CD14-positive monocyte (primary cell): ENCODE data around the gene UGT2B7. TPM values are rescaled to one million over a fixed set of nuclear protein-coding genes. Genes with fewer than 3 reads are reported as not detected.
"Not testable (repeated sequence)": the region's sequence is repeated elsewhere in the genome, so short reads cannot be mapped to it uniquely, and the experiment has no call there.

Source experiments
- DNase-seq, 3 donors: peaks; one replicate each; pipeline ENCODE4 v3.0.0-alpha.2; 2011 to 2022
- H2AFZ ChIP-seq: 2 replicates; pipeline ENCODE4 v1.6.0; 2012; ENCODE audit warnings: mild to moderate bottlenecking, low read depth, low read length, inconsistent platforms; ENCODE audit not compliant: insufficient read depth, poor library complexity, severe bottlenecking
- H3K27ac ChIP-seq, 2 donors: 1 replicate in 1 of 2; 2 replicates in 1 of 2; pipeline ENCODE4 v1.5.1; 2012 to 2013; ENCODE audit warnings: low read length in 2 of 2, control low read depth in 1 of 2, inconsistent platforms in 1 of 2, low read depth in 1 of 2, mild to moderate bottlenecking in 1 of 2
- H3K27me3 ChIP-seq, 2 donors: one replicate each; pipeline versions ENCODE4 v1.6.0 to v1.6.1; 2011 to 2013; ENCODE audit warnings: low read length in 2 of 2; ENCODE audit not compliant: control insufficient read depth in 2 of 2, insufficient read depth in 2 of 2
- H3K36me3 ChIP-seq, 2 donors: replicated peaks in 1 of 2; 1 replicate in 1 of 2; 2 replicates in 1 of 2; pipeline versions ENCODE4 v1.5.1 to v1.6.1; 2012 to 2013; ENCODE audit warnings: low read length in 2 of 2, control low read depth in 1 of 2, inconsistent platforms in 1 of 2, mild to moderate bottlenecking in 1 of 2; ENCODE audit not compliant: insufficient read depth in 2 of 2, control insufficient read depth in 1 of 2
- H3K4me1 ChIP-seq, 2 donors: 1 replicate in 1 of 2; 2 replicates in 1 of 2; pipeline versions ENCODE4 v1.5.1 to v1.6.1; 2012 to 2013; ENCODE audit warnings: low read length in 2 of 2, control low read depth in 1 of 2, inconsistent platforms in 1 of 2, mild to moderate bottlenecking in 1 of 2, moderate library complexity in 1 of 2; ENCODE audit not compliant: insufficient read depth in 2 of 2, control insufficient read depth in 1 of 2
- H3K4me2 ChIP-seq: replicated peaks from 2 replicates; pipeline ENCODE3; 2012; ENCODE audit warnings: low read length, moderate library complexity, mild to moderate bottlenecking; ENCODE audit not compliant: poor library complexity, severe bottlenecking; ENCODE audit errors: extremely low read depth
- H3K4me3 ChIP-seq, 3 experiments: fragments of 200-600 bp in 1 of 3; sonication (generic) in 1 of 3; replicated peaks in 1 of 3; 1 replicate in 2 of 3; 2 replicates in 1 of 3; pipeline ENCODE4 v1.5.1; 2011 to 2013; ENCODE audit warnings: low read length in 3 of 3, mild to moderate bottlenecking in 3 of 3, control low read depth in 2 of 3, low read depth in 2 of 3, inconsistent platforms in 1 of 3, moderate library complexity in 1 of 3
- H3K79me2 ChIP-seq: 2 replicates; pipeline ENCODE4 v1.6.0; 2012; ENCODE audit warnings: mild to moderate bottlenecking, control low read depth, inconsistent platforms, low read length, moderate library complexity; ENCODE audit not compliant: insufficient read depth
- H3K9ac ChIP-seq: 2 replicates; pipeline ENCODE4 v1.6.0; 2017; ENCODE audit warnings: low read length, mild to moderate bottlenecking; ENCODE audit not compliant: insufficient read depth, poor library complexity, severe bottlenecking
- H3K9me3 ChIP-seq, 2 donors: replicated peaks in 1 of 2; 1 replicate in 1 of 2; 2 replicates in 1 of 2; pipeline versions ENCODE4 v1.5.1 to v1.6.1; 2012 to 2013; ENCODE audit warnings: low read length in 2 of 2, control low read depth in 1 of 2; ENCODE audit not compliant: control insufficient read depth in 1 of 2, insufficient read depth in 1 of 2
- H4K20me1 ChIP-seq: 2 replicates; pipeline ENCODE4 v1.6.0; 2012; ENCODE audit warnings: mild to moderate bottlenecking, low read length, control low read depth, moderate library complexity; ENCODE audit not compliant: insufficient read depth
- H3K27ac Mint-ChIP-seq, 7 donors: one replicate each; pipeline ENCODE4 v1.8.0; 2020; ENCODE audit warnings: mild to moderate bottlenecking in 7 of 7, mixed read lengths in 7 of 7, moderate library complexity in 6 of 7, inconsistent platforms in 2 of 7
- H3K27me3 Mint-ChIP-seq, 3 donors: one replicate each; pipeline ENCODE4 v1.8.0; 2021 to 2022; ENCODE audit warnings: low read depth in 3 of 3, mild to moderate bottlenecking in 3 of 3, mixed read lengths in 3 of 3, moderate library complexity in 3 of 3, inconsistent platforms in 1 of 3
- H3K36me3 Mint-ChIP-seq, 2 donors: one replicate each; pipeline ENCODE4 v1.8.0; 2020; ENCODE audit warnings: mixed read lengths in 2 of 2, inconsistent platforms in 1 of 2, mild to moderate bottlenecking in 1 of 2
- H3K4me1 Mint-ChIP-seq: one replicate; pipeline ENCODE4 v1.8.0; 2020; ENCODE audit warnings: mild to moderate bottlenecking, mixed read lengths
- H3K4me3 Mint-ChIP-seq, 2 donors: one replicate each; pipeline ENCODE4 v1.8.0; 2020; ENCODE audit warnings: mild to moderate bottlenecking in 2 of 2, mixed read lengths in 2 of 2, moderate library complexity in 1 of 2
- H3K9me3 Mint-ChIP-seq, 7 donors: one replicate each; pipeline ENCODE4 v1.8.0; 2020 to 2022; ENCODE audit warnings: mixed read lengths in 7 of 7, mild to moderate bottlenecking in 6 of 7, moderate library complexity in 6 of 7, inconsistent platforms in 2 of 7
- WGBS: methylation state at CpG from one replicate; pipeline ENCODE4 v1.1.5; 2013; ENCODE audit warnings: missing lambda C conversion rate; ENCODE audit not compliant: insufficient coverage; 5-methylcytosine and 5-hydroxymethylcytosine counted together
- intact Hi-C, 2 donors: fragments of 100-400 bp; cut with micrococcal nuclease; formaldehyde crosslinking; loops; one replicate each; pipeline versions ENCODE4 v1.15.0 to v1.15.1; 2023
- polyA plus RNA-seq, 3 donors: library from polyadenylated mRNA; depleted of rRNA in 1 of 3; unstranded in 2 of 3; stranded (reverse) in 1 of 3; fragments of 300-500 nt in 2 of 3; fragments of >200 nt in 1 of 3; fragmentation: Illumina TruSeq in 2 of 3; gene quantifications; 1 replicate in 2 of 3; 2 replicates in 1 of 3; pipeline ENCODE4 v1.2.3, GENCODE V29; 2012 to 2021
- TF ChIP-seq, protein P1 (sequence below): fragments of 200-600 bp; IDR thresholded peaks from one replicate; pipeline ENCODE4 v1.8.0; 2022; ENCODE audit warnings: antibody characterized with exemption, mild to moderate bottlenecking

UGT2B7 gene
- polyA plus RNA-seq, 3 donors, result not detected

DNA sequence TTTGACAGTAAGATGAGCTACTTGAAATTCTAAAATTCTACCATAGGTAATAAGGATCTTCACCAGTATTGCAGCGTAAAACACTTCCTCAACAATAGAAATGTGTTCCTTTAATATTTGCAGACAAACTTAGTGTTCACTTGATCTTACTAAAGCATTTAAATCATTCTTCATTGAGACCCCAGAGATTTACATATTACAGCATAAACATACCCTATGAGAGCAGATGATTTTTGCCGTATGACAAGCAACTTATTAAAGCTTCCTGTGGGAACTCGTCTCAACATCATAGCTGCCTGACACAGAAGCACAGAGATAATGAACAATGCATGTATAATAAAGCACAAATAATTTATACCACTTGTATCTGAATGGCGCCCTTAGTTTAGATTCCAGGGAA lies 3.6 kb downstream of the UGT2B7 start:
- no peak for DNase-seq
- no peak overlapping the region for H3K27ac ChIP-seq
- no peaks in the 10 kb centered on the region for H3K9me3 ChIP-seq
- H3K4me3 ChIP-seq, result no peak overlapping the region
- H3K9me3 Mint-ChIP-seq, result peaks cover 0 to 2% (median 0%) of the 10 kb centered on the region in 7 donors
- H3K4me2 ChIP-seq, result no peak overlapping the region
- H2AFZ ChIP-seq, result no peak overlapping the region
- H3K36me3 ChIP-seq, result no peaks in the 10 kb centered on the region
- H3K36me3 Mint-ChIP-seq, result no peaks in the 10 kb centered on the region
- TF ChIP-seq, protein P1, sequence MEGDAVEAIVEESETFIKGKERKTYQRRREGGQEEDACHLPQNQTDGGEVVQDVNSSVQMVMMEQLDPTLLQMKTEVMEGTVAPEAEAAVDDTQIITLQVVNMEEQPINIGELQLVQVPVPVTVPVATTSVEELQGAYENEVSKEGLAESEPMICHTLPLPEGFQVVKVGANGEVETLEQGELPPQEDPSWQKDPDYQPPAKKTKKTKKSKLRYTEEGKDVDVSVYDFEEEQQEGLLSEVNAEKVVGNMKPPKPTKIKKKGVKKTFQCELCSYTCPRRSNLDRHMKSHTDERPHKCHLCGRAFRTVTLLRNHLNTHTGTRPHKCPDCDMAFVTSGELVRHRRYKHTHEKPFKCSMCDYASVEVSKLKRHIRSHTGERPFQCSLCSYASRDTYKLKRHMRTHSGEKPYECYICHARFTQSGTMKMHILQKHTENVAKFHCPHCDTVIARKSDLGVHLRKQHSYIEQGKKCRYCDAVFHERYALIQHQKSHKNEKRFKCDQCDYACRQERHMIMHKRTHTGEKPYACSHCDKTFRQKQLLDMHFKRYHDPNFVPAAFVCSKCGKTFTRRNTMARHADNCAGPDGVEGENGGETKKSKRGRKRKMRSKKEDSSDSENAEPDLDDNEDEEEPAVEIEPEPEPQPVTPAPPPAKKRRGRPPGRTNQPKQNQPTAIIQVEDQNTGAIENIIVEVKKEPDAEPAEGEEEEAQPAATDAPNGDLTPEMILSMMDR, result no peak
- H3K27me3 Mint-ChIP-seq, result peaks cover 0 to 2% (median 0%) of the 10 kb centered on the region in 3 donors
- H3K9ac ChIP-seq, result no peak overlapping the region
- no peaks in the 10 kb centered on the region for H3K4me1 ChIP-seq
- no peaks in the 10 kb centered on the region for H4K20me1 ChIP-seq
- no CpG with 5 or more reads among the region's 4 CpGs for WGBS
- peaks cover 10% of the 10 kb centered on the region for H3K4me1 Mint-ChIP-seq
- intact Hi-C loops, result no loop called here
- H3K79me2 ChIP-seq, result no peaks in the 10 kb centered on the region
- H3K27ac Mint-ChIP-seq, result no peak overlapping the region
- no peaks in the 10 kb centered on the region for H3K27me3 ChIP-seq
- H3K4me3 Mint-ChIP-seq, result no peak overlapping the region

DNA sequence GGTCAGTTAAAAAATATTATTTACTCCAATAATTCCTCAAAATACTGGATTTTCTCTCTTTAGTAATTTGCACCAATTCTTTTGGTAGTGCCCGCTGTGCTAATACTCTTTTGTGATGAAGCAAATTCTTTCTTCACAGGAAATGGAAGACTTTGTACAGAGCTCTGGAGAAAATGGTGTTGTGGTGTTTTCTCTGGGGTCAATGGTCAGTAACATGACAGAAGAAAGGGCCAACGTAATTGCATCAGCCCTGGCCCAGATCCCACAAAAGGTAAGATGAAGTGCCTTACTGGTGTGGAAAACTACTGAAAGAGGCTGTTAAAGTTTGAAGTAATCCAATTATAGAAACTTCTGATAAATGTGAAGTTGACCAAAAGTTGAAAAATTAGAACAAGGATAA lies 6.4 kb downstream of the UGT2B7 start:
- H3K4me2 ChIP-seq, H2AFZ ChIP-seq, DNase-seq, H3K27ac ChIP-seq, H3K4me3 Mint-ChIP-seq, H3K4me3 ChIP-seq, H3K4me1 ChIP-seq, H3K27ac Mint-ChIP-seq, H3K9ac ChIP-seq, H3K9me3 ChIP-seq, H3K9me3 Mint-ChIP-seq, H3K36me3 ChIP-seq, H3K4me1 Mint-ChIP-seq, H4K20me1 ChIP-seq, H3K79me2 ChIP-seq, H3K27me3 Mint-ChIP-seq, H3K27me3 ChIP-seq, intact Hi-C loops, H3K36me3 Mint-ChIP-seq: not testable (repeated sequence)
- 100% methylated on average over 2 of the region's 2 CpGs for WGBS
